K562 (cell line): ENCODE results near the gene RDH11. TPM values are rescaled to one million over a fixed set of nuclear protein-coding genes. Genes with fewer than 3 reads are reported as not detected.

Source experiments
- ATAC-seq: fragments of 200-7000 bp; cut with Tn5 transposase; 3 replicates; pipeline ENCODE4 v1.9.1; 2020; ENCODE audit warnings: moderate library complexity
- BruUV-seq: library from RNA; stranded (reverse); fragments of 400-500 nt; replicated peaks from 2 replicates; lab custom pipeline; 2021; lab: Mats Ljungman, UMichigan
- CTCF ChIA-PET: fragments of 300-600 bp; formaldehyde crosslinking; extraction: SDS; loops from one replicate; lab custom pipeline; 2021; ENCODE audit warnings: low intra/inter-chr PET ratio; lab: Yijun Ruan, JAX
- POLR2A ChIA-PET: fragments of 300-600, 350-650 bp; sonication (Branson Sonifier 250); formaldehyde crosslinking; extraction: SDS; loops from one replicate; lab custom pipeline; 2021; ENCODE audit warnings: antibody characterized with exemption, inconsistent platforms; lab: Yijun Ruan, JAX
- DNase-seq, 4 experiments: peaks; one replicate each; pipeline versions ENCODE4 v3.0.0 to v3.0.0-alpha.2; 2011 to 2018; ENCODE audit warnings: low spot score in 3 of 4, mixed read lengths in 3 of 4; ENCODE audit errors: extremely low read depth in 1 of 4
- FAIRE-seq: peaks from 2 replicates; lab custom pipeline; 2011; peaks lifted over from hg19 to GRCh38; lab: Jason Lieb, UNC
- H2AFZ ChIP-seq: 2 replicates; pipeline ENCODE4 v1.6.0; 2011; ENCODE audit warnings: low read depth, low read length, control low read depth, inconsistent platforms
- H3K27ac ChIP-seq: fragments of 200-600 bp; 3 replicates; pipeline ENCODE4 v1.8.0; 2011; ENCODE audit warnings: low read depth, mild to moderate bottlenecking, control low read depth, inconsistent platforms, low read length, moderate library complexity, mixed read lengths; ENCODE audit errors: extremely low read depth
- H3K27me3 ChIP-seq, 2 experiments: fragments of 300-600 bp in 1 of 2; 2 replicates in 1 of 2; 3 replicates in 1 of 2; pipeline versions ENCODE4 v1.6.0 to v1.8.0; 2011; ENCODE audit warnings: inconsistent platforms in 2 of 2, low read length in 2 of 2, mild to moderate bottlenecking in 1 of 2, mixed read lengths in 1 of 2, moderate library complexity in 1 of 2; ENCODE audit not compliant: control insufficient read depth in 2 of 2, insufficient read depth in 2 of 2
- H3K36me3 ChIP-seq: fragments of 300-600 bp; 3 replicates; pipeline ENCODE4 v1.8.0; 2011; ENCODE audit warnings: mild to moderate bottlenecking, low read length, inconsistent platforms; ENCODE audit not compliant: control insufficient read depth, insufficient read depth
- H3K4me1 ChIP-seq, 2 experiments: fragments of 200-600 bp in 1 of 2; replicated peaks in 1 of 2; 2 replicates in 1 of 2; 3 replicates in 1 of 2; pipeline versions ENCODE4 v1.5.1 to v1.8.0; 2011; ENCODE audit warnings: inconsistent platforms in 2 of 2, low read length in 2 of 2, mild to moderate bottlenecking in 1 of 2, mixed read lengths in 1 of 2, moderate library complexity in 1 of 2; ENCODE audit not compliant: control insufficient read depth in 2 of 2, insufficient read depth in 2 of 2
- H3K4me2 ChIP-seq: 2 replicates; pipeline ENCODE4 v1.6.1; 2011; ENCODE audit warnings: low read length, control low read depth, inconsistent platforms, mixed read lengths; ENCODE audit not compliant: insufficient read depth
- H3K4me3 ChIP-seq: fragments of 200-600 bp; sonication (generic), shearing (Covaris generic); 2 replicates; pipeline ENCODE4 v1.5.1; 2016; ENCODE audit warnings: control low read depth, inconsistent platforms
- H3K79me2 ChIP-seq: fragments of 200-600 bp; 3 replicates; pipeline ENCODE4 v1.8.0; 2011; ENCODE audit warnings: low read length, inconsistent platforms; ENCODE audit not compliant: control insufficient read depth, insufficient read depth
- H3K9ac ChIP-seq, 2 experiments: 2 replicates each; pipeline versions ENCODE4 v1.6.0 to v1.6.1; 2011; ENCODE audit warnings: low read depth in 2 of 2, low read length in 2 of 2, control low read depth in 1 of 2, inconsistent platforms in 1 of 2, mild to moderate bottlenecking in 1 of 2, mixed read lengths in 1 of 2; ENCODE audit not compliant: insufficient read depth in 1 of 2
- H3K9me1 ChIP-seq: one replicate; pipeline ENCODE4 v1.6.0; 2011; ENCODE audit warnings: inconsistent platforms, mild to moderate bottlenecking, low read length, moderate library complexity; ENCODE audit not compliant: control insufficient read depth, insufficient read depth
- H3K9me3 ChIP-seq: replicated peaks from 2 replicates; pipeline ENCODE4 v1.5.1; 2011; ENCODE audit warnings: low read depth, low read length, inconsistent platforms; ENCODE audit not compliant: control insufficient read depth, insufficient read depth
- H4K20me1 ChIP-seq: replicated peaks from 2 replicates; pipeline ENCODE4 v1.6.1; 2011; ENCODE audit warnings: low read length, inconsistent platforms, mixed read lengths; ENCODE audit not compliant: control insufficient read depth, insufficient read depth
- AFF1 ChIP-seq, 2 experiments: fragments of 450-650 bp; IDR thresholded peaks; 2 replicates each; pipeline ENCODE4 v1.6.1; 2018; ENCODE audit warnings: mild to moderate bottlenecking in 2 of 2, low read depth in 1 of 2; ENCODE audit not compliant: partially characterized antibody in 2 of 2
- ARID4B ChIP-seq: sonication (generic); formaldehyde crosslinking; IDR thresholded peaks from 2 replicates; pipeline ENCODE4 v1.8.0; 2022; ENCODE audit warnings: mild to moderate bottlenecking, missing genetic modification reagents
- CREBBP ChIP-seq: IDR thresholded peaks from one replicate; pipeline ENCODE4 v1.6.1; 2012; ENCODE audit warnings: low read depth, mild to moderate bottlenecking, control low read depth, inconsistent platforms, low read length
- PHF21A ChIP-seq: fragments of 450-650 bp; IDR thresholded peaks from 2 replicates; pipeline ENCODE4 v1.6.1; 2017; ENCODE audit warnings: low read depth, borderline replicate concordance
- PPARD ChIP-seq: fragments of 250-450 bp; sonication (Bioruptor Pico); IDR thresholded peaks from 2 replicates; pipeline ENCODE4 v1.8.0; 2022; ENCODE audit warnings: inconsistent platforms, mild to moderate bottlenecking, moderate library complexity
- SMARCA5 ChIP-seq: fragments of 450-650 bp; IDR thresholded peaks from 2 replicates; pipeline ENCODE4 v1.6.1; 2016
- SNIP1 ChIP-seq: fragments of 450-650 bp; IDR thresholded peaks from 2 replicates; pipeline ENCODE4 v1.7.1; 2017; ENCODE audit warnings: low read depth, mild to moderate bottlenecking
- SREBF1 ChIP-seq: fragments of 150-350 bp; IDR thresholded peaks from 2 replicates; pipeline ENCODE4 v1.6.1; 2014; ENCODE audit warnings: antibody characterized with exemption, low read depth, low read length, borderline replicate concordance
- WGBS: fragments of 100-300 bp; shearing (Covaris generic); methylation state at CpG from one replicate; pipeline ENCODE4 v1.1.6; 2016; ENCODE audit warnings: low coverage, mixed read lengths; ENCODE audit not compliant: insufficient coverage; ENCODE audit errors: missing lambda C conversion rate; 5-methylcytosine and 5-hydroxymethylcytosine counted together
- in situ Hi-C: fragments of 300-500 bp; cut with MboI; formaldehyde crosslinking; loops from 4 replicates; pipeline ENCODE4 v1.15.0; 2018; ENCODE audit warnings: inconsistent platforms, mixed read lengths
- intact Hi-C: fragments of 100-400 bp; cut with micrococcal nuclease; formaldehyde crosslinking; loops from 2 replicates; pipeline ENCODE4 v1.14.2; 2022
- polyA plus RNA-seq, 8 experiments: library from polyadenylated mRNA; depleted of rRNA in 4 of 8; stranded (reverse) in 5 of 8; unstranded in 3 of 8; fragments of >200 nt; fragmentation: Nextera tagmentation in 2 of 8; fragmentation: Illumina TruSeq in 1 of 8; extraction: Ambion mirVana in 2 of 8; extraction: Trizol in 1 of 8; gene quantifications; 2 replicates each; pipeline versions ENCODE4 v1.2.1 to v1.2.3, GENCODE V29; 2011 to 2014; ENCODE audit warnings: inconsistent platforms in 1 of 8, missing spikeins in 1 of 8
- total RNA-seq, 7 experiments: library from RNA; depleted of rRNA in 6 of 7; stranded (reverse); fragments of >200 nt in 6 of 7; fragmentation: Illumina TruSeq in 2 of 7; extraction: Trizol in 2 of 7; gene quantifications; 2 replicates each; pipeline versions ENCODE4 v1.2.1 to v1.2.3, GENCODE V29; 2011 to 2021; ENCODE audit warnings: low replicate concordance in 1 of 7

The RDH11 gene
- total and polyA plus RNA-seq, 9 of the 15 experiments (the other 6 are each of a cell fraction or from before 2014, with no cell fraction given), result 50.6 to 172 (median 70.5) TPM

GRCh38 chr14:67727361-67727760, 31.8 kb upstream of the RDH11 start:
- H3K79me2 ChIP-seq, result no peaks in the 10 kb centered on the region
- H3K27ac ChIP-seq, result no peak overlapping the region
- POLR2A ChIA-PET, result interaction anchor here (0.7 to 1.4 kb wide), 2 partner anchors 11 to 279 kb away, joined by 3 to 4 read pairs; no protein-coding TSS in a partner anchor
- H3K9me3 ChIP-seq, result no peaks in the 10 kb centered on the region
- DNase-seq (no peak), FAIRE-seq (no peak), ATAC-seq (no peak)
- H3K4me1 ChIP-seq, result peaks cover 0 to 5% of the 10 kb centered on the region in 2 experiments; a peak in 4 of 5 replicates
- no peaks in the 10 kb centered on the region; a peak in 1 of 5 replicates for H3K27me3 ChIP-seq
- H3K9me1 ChIP-seq, result no peaks in the 10 kb centered on the region
- no peak overlapping the region for H3K4me3 ChIP-seq
- 56% methylated on average over 3 of the region's 7 CpGs for WGBS
- CTCF ChIA-PET, result no interaction called here
- no peaks in the 10 kb centered on the region for H4K20me1 ChIP-seq
- no peaks in the 10 kb centered on the region for H3K36me3 ChIP-seq
- in situ Hi-C loops, result no loop called here
- no peak overlapping the region for H2AFZ ChIP-seq
- intact Hi-C loops, result no loop called here
- no peak overlapping the region for H3K4me2 ChIP-seq
- no peak for TF ChIP-seq SMARCA5
- no peak for TF ChIP-seq AFF1 (IDR thresholded peaks at IDR 0.05; ENCODE audit: low read depth in 1 of 2, partially characterized antibody in 2 of 2)
- TF ChIP-seq SNIP1, result no peak
- TF ChIP-seq PHF21A, result no peak
- TF ChIP-seq PPARD, result no peak
- TF ChIP-seq SREBF1, result no peak
- no peak for TF ChIP-seq CREBBP
- TF ChIP-seq ARID4B, result no peak
- no peak overlapping the region for H3K9ac ChIP-seq
- no TSS peak for BruUV-seq
